Activated CD8-positive, alpha-beta memory T cell treated with anti-CD3 and anti-CD28 coated beads, Interleukin-2, amount 50 U/mL, for 24 hours (primary cell): ENCODE measurements around the gene NEUROD2.

ENCODE experiments used
- DNase-seq: peaks from one replicate; pipeline ENCODE4 v3.0.0-alpha.2; 2020; ENCODE audit errors: extremely low read depth

The NEUROD2 gene

DNA sequence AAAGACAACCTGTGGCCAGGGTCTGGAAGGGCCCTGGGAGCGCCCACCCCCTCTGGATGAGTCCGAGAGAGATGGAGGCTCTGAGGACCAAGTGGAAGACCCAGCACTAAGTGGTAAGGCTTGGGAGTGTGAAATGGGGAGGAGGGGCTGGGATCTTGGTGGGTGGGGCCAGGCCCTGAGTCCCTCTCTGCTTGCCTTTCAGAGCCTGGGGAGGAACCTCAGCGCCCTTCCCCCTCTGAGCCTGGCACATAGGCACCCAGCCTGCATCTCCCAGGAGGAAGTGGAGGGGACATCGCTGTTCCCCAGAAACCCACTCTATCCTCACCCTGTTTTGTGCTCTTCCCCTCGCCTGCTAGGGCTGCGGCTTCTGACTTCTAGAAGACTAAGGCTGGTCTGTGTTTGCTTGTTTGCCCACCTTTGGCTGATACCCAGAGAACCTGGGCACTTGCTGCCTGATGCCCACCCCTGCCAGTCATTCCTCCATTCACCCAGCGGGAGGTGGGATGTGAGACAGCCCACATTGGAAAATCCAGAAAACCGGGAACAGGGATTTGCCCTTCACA lies 28.0 kb upstream of the NEUROD2 start:
- DNase-seq: no peak

DNA sequence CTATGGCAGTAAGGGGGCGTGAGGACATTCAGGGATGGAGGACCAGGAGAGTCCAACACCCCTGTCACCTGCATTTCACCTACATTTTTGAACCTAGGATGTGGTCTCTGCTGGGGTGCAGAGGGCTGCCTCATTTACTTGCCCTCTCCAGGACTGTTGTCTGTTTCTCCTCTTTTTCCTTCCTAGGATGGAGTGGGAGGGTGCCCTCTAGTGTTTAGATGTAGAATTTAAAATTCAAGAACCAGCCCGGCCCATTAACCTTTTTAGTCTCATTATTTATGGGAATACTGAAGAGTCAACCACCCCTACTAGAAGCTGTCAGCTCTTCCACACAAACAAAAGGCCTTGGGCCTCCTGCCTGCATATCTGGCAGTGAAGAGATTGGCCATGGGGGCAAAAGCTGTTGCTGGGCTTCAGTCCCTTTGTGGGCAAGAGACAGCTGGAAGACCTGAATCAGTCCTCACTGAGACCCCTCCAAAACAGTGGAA lies 26.7 kb upstream of the NEUROD2 start:
- no peak for DNase-seq

DNA sequence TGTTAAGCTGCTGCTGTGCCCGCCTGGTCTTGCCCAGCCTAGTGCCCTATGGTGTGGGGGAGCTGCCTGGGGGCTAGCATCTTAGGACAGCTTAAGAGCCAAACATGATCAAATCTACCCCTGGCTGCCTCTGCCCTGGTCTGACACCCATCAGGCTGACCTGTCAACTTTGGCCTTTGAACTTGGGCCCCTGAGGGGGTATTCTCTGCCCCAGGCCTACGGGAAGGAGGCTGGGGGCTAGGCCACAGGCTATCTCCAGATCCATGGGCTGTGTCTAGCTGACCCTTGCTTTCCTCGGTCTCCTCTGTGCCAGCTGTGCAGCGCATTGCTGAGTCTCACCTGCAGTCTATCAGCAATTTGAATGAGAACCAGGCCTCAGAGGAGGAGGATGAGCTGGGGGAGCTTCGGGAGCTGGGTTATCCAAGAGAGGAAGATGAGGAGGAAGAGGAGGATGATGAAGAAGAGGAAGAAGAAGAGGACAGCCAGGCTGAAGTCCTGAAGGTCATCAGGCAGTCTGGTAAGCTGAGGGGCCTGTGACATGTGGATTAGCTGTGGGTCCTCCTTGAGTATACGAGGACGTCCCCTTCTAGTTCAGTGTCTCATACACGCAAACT lies 26.0 kb upstream of the NEUROD2 start:
- no peak for DNase-seq

GRCh38 chr17:39632153-39632941 lies 24.6 kb upstream of the NEUROD2 start:
- no peak for DNase-seq

GRCh38 chr17:39631403-39631802 lies 23.7 kb upstream of the NEUROD2 start:
- no peak for DNase-seq

DNA sequence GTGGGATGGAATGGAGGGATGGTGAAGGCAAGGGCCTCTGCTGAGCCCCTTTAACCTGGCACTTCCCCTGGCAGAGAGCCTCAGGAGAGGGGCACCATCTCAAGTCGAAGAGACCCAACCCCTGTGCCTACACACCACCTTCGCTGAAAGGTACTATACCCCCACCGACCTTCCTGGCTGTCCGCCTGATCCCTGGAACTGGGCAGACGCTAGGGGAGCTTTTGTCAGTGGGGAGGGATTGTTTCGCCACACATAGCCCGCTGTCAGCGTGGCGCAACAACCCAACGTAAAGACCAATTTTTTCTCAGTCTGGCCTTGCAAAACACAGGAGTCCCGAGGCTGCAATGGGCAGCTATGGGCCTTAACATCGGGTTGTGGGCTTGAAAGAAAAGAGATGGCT lies 22.2 kb upstream of the NEUROD2 start:
- DNase-seq: no peak

GRCh38 chr17:39629494-39629880 lies 21.8 kb upstream of the NEUROD2 start:
- DNase-seq: no peak

DNA sequence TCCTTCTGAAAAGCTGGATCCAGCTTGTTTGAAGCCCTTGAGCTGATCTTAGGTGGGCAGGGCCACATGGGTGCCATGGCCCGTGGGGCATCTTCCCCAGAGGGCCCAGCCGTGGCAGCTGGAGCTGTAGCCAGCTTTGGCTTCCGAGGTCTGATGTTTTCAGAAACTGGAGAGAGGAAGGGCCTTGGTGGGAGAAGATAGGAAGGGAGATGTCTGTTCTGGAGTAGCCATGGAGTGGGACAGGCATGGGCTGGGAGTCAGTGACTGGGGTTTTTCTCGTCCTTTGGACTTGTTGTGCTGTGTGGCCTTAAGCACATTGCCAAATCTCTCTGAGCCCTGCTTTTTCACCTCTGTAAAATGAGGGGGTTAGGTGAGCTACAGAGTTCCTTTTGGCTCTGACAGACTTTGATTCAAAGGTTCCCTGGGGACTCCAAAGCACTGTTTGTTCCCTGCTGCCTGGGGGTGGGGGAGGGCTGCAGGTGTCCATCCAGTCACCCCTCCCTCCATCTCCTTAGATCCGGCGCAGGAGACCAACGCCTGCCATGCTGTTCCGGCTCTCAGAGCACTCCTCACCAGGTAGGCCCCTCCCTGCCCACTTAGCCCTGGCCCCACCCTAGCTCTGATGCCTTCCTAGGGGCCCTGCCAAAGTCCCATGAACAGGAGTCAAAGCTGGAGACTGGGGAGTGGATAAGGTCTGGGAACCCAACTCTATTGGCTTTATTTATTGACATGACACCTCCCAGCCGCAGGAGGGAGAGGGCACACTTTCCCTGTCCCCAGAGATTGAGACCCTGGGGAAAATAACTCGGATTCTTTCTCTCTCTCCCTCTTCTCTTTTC lies 21.2 kb upstream of the NEUROD2 start:
- no peak for DNase-seq

DNA sequence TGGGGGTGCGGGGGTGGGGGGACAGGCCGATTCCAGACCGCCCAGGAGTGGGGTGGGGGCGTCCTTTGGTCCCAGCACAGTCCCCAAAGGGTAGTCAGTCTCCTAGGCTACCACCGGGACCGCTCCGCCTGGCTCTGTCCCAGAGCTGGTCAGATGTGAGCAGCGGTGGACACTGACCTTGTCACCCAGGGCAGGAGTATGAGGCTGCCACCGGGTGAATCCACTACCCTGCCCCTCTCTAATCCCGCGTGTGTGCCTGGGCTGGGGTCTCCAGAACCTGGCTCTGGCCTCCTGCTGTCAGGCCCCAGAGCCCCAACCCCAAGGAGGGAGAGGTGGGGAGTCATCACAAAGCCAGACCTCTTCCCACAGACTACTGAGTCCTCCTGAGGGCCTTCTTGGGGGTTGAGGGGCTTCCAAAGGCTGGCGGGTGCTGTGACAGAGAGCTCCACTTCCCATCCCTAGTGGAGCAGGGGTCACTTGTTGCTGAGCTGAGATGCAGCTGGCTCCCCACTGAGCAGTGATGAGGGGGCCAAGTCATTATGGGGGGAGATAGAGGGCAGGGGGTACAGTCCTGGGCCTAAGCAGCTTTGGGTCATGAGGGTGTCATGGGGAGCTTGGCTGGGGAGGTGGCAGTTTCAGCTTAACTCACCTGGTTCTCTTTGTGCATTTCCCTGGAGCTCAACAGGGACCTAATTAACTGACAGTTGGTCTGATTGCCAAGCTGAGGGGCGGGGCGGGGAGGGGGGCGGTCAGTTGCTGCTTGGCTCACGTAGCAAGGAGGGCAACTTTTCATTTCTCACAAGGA lies 20.2 kb upstream of the NEUROD2 start:
- DNase-seq: no peak

GRCh38 chr17:39627047-39627711 lies 19.5 kb upstream of the NEUROD2 start:
- DNase-seq: no peak

GRCh38 chr17:39626171-39627046 lies 18.7 kb upstream of the NEUROD2 start, which contains the start of gene PPP1R1B:
Gene PPP1R1B, plus strand, starts transcription at chr17:39626952. Its CDS starts 441 bp downstream, at chr17:39627393.
- no peak for DNase-seq

- no peak for DNase-seq
Measured at GRCh38 chr17:39625198-39625785, 17.6 kb upstream of the NEUROD2 start.

DNA sequence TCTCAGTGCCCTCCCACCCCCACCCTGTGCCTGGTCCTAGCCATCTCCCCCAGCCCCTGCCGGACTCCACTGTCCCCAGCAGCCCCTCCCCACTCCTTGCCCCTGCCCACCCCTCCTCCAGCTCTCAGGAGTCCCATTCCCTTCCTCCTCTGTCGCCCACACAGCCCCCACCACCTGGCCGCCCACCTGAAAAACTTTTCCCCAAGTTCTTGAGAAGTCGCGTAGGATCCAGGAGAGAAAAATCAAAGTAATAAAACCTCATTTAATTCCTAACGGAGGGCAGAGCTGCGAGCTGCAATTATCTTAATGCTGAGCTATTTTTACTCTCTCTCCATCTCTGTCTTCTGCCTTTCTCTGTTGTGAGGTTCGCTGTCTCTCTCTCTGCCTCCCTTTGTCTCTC lies 16.6 kb upstream of the NEUROD2 start:
- no peak for DNase-seq

- peak; percentile 66 for DNase-seq
Measured at GRCh38 chr17:39623356-39623950, 15.7 kb upstream of the NEUROD2 start.

GRCh38 chr17:39622380-39623006 lies 14.8 kb upstream of the NEUROD2 start:
- no peak for DNase-seq

DNA sequence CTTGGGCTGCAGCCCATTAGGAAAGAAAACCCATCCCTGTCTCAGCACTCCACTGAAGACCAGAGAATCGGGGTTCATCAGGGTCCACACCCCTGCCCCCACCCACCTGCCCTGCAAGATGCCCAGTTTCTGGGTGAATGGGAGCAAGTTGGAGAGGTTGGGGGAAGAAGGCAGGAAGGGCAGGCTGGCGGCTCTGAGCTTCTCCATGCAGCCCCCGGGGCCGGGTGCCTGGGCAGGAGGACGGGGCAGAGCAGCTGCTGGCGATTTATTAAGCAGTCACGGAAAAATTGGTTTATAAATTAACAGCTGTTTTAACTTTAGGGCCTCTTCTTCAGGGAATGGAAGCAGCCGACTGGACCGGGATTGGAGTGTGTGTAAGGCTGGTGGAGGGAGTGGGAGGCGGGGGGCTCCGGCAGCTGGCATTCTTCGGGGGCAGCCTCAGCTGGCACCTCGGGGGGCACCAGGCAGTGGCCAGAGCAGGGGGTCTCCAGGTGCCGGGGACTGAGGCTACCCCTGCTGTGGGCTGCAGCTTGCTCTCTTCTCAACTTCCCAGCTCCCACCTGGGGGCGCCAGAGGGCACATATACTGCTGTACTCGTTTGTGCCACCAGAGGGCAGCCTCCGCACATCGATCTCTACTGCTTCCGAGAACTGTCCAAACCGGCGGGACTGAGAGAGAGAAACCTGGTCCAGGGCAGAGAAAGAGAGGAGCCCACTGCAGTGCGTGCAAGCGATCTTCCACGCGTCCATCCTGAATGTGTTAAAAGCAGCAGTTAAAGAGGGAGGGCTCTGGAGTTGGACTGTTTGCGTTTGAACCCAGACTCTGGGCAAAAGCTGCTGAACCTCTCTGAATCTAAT lies 14.0 kb upstream of the NEUROD2 start:
- peak; percentile 69 for DNase-seq

GRCh38 chr17:39619786-39620101 lies 12.0 kb upstream of the NEUROD2 start:
- DNase-seq: no peak
